ENCODE measurements around the gene DGKG. TPM values are rescaled to one million over a fixed set of nuclear protein-coding genes. Genes with fewer than 3 reads are reported as not detected.

DGKG gene
- total and polyA plus RNA-seq, 4 donors: 0.84 to 7.8 (median 1.7) TPM

GRCh38 chr3:186400026-186400425, 38.0 kb upstream of the DGKG start:
- H3K9ac ChIP-seq (ENCODE audit: low read depth in 1 of 2, low read length in 2 of 2): no peak overlapping the region
- no peaks in the 10 kb centered on the region for H3K9me3 ChIP-seq (ENCODE audit: control insufficient read depth in 4 of 4, low read length in 3 of 4)
- H3K4me1 ChIP-seq (ENCODE audit: control insufficient read depth in 4 of 4, insufficient read depth in 4 of 4, low read length in 3 of 4): no peaks in the 10 kb centered on the region
- H3K4me3 ChIP-seq (ENCODE audit: low read depth in 1 of 3, low read length in 3 of 3): no peak overlapping the region
- TF ChIP-seq REST (IDR thresholded peaks at IDR 0.05) (no peak), YY1 (IDR thresholded peaks at IDR 0.05) (no peak), CTCF (IDR thresholded peaks at IDR 0.05; ENCODE audit: low read depth, low read length, missing input control) (no peak), RXRA (IDR thresholded peaks at IDR 0.05) (no peak), ZBTB33 (IDR thresholded peaks at IDR 0.05) (no peak)
- 58% methylated on average over 1 of the region's 1 CpG for WGBS
- no peaks in the 10 kb centered on the region for H3K36me3 ChIP-seq (ENCODE audit: control insufficient read depth in 4 of 4, insufficient read depth in 3 of 4, low read depth in 1 of 4, low read length in 3 of 4)
- H3K27ac ChIP-seq (ENCODE audit: low read depth in 1 of 2, low read length in 2 of 2): no peak overlapping the region
- no peaks in the 10 kb centered on the region for H3K27me3 ChIP-seq (ENCODE audit: control insufficient read depth in 4 of 4, insufficient read depth in 4 of 4, low read length in 3 of 4)
- no peak for DNase-seq (ENCODE audit: low spot score)

- H3K36me3 ChIP-seq (ENCODE audit: control insufficient read depth in 4 of 4, insufficient read depth in 3 of 4, low read depth in 1 of 4, low read length in 3 of 4): no peaks in the 10 kb centered on the region
- no peak overlapping the region for H3K9ac ChIP-seq (ENCODE audit: low read depth in 1 of 2, low read length in 2 of 2)
- DNase-seq (ENCODE audit: low spot score): no peak
- WGBS: 87% methylated on average over 4 of the region's 4 CpGs
- H3K27ac ChIP-seq (ENCODE audit: low read depth in 1 of 2, low read length in 2 of 2): no peak overlapping the region
- peak overlapping the region in 1 of 3 donors; percentile 11 for H3K4me3 ChIP-seq (ENCODE audit: low read depth in 1 of 3, low read length in 3 of 3)
- no peaks in the 10 kb centered on the region for H3K9me3 ChIP-seq (ENCODE audit: control insufficient read depth in 4 of 4, low read length in 3 of 4)
- H3K27me3 ChIP-seq (ENCODE audit: control insufficient read depth in 4 of 4, insufficient read depth in 4 of 4, low read length in 3 of 4): no peaks in the 10 kb centered on the region
- H3K4me1 ChIP-seq (ENCODE audit: control insufficient read depth in 4 of 4, insufficient read depth in 4 of 4, low read length in 3 of 4): no peaks in the 10 kb centered on the region
- TF ChIP-seq FOXA1 (IDR thresholded peaks at IDR 0.05) (no peak), FOXA2 (IDR thresholded peaks at IDR 0.05) (no peak), REST (IDR thresholded peaks at IDR 0.05) (no peak), TAF1 (conservative IDR thresholded peaks at IDR 0.05) (no peak), HNF4G (IDR thresholded peaks at IDR 0.05) (no peak), JUND (IDR thresholded peaks at IDR 0.05) (no peak), CTCF (IDR thresholded peaks at IDR 0.05; ENCODE audit: low read depth, low read length, missing input control) (no peak), SP1 (IDR thresholded peaks at IDR 0.05) (no peak), HNF4A (conservative IDR thresholded peaks at IDR 0.05) (no peak), ZBTB33 (IDR thresholded peaks at IDR 0.05) (no peak), NR2F2 (IDR thresholded peaks at IDR 0.05) (no peak), RXRA (IDR thresholded peaks at IDR 0.05) (no peak), YY1 (IDR thresholded peaks at IDR 0.05) (no peak), EGR1 (IDR thresholded peaks at IDR 0.05; ENCODE audit: low read depth in 2 of 2) (no peak)
- TF ChIP-seq, protein P1, sequence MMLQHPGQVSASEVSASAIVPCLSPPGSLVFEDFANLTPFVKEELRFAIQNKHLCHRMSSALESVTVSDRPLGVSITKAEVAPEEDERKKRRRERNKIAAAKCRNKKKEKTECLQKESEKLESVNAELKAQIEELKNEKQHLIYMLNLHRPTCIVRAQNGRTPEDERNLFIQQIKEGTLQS (IDR thresholded peaks at IDR 0.05): no peak
These were observed 32.7 kb upstream of the DGKG start for GRCh38 chr3:186394566-186395217.

Data from liver (tissue), 9 donors.